Measurements from ENCODE around the gene SDK2.

Gene SDK2

GRCh38 chr17:73435412-73435811 lies 208.8 kb downstream of the SDK2 start:
- Histone ChIP-seq H4K20me1 (ENCODE audit: control insufficient read depth, insufficient read depth, low read depth, low read length) (no peaks in the 10 kb centered on the region), H3F3A (ENCODE audit: control insufficient read depth, insufficient read depth) (no peaks in the 10 kb centered on the region), H3K36me3 (ENCODE audit: control insufficient read depth, low read length) (no peaks in the 10 kb centered on the region), H3K79me2 (ENCODE audit: control insufficient read depth, low read length) (no peaks in the 10 kb centered on the region), H3K27ac (ENCODE audit: low read depth, low read length) (no peak overlapping the region), H3K27me3 (ENCODE audit: control insufficient read depth, low read length) (no peaks in the 10 kb centered on the region), H3K4me2 (ENCODE audit: low read length) (no peak overlapping the region), H3K4me1 (ENCODE audit: control insufficient read depth, low read length) (no peaks in the 10 kb centered on the region), H3K9me3 (ENCODE audit: control insufficient read depth, insufficient read depth, low read length) (no peaks in the 10 kb centered on the region), H3K9me2 (replicated peaks; ENCODE audit: control insufficient read depth, low read length) (no peaks in the 10 kb centered on the region), H3K4me3 (ENCODE audit: low read length) (no peak overlapping the region)
- TF ChIP-seq, protein P1, sequence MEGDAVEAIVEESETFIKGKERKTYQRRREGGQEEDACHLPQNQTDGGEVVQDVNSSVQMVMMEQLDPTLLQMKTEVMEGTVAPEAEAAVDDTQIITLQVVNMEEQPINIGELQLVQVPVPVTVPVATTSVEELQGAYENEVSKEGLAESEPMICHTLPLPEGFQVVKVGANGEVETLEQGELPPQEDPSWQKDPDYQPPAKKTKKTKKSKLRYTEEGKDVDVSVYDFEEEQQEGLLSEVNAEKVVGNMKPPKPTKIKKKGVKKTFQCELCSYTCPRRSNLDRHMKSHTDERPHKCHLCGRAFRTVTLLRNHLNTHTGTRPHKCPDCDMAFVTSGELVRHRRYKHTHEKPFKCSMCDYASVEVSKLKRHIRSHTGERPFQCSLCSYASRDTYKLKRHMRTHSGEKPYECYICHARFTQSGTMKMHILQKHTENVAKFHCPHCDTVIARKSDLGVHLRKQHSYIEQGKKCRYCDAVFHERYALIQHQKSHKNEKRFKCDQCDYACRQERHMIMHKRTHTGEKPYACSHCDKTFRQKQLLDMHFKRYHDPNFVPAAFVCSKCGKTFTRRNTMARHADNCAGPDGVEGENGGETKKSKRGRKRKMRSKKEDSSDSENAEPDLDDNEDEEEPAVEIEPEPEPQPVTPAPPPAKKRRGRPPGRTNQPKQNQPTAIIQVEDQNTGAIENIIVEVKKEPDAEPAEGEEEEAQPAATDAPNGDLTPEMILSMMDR (IDR thresholded peaks at IDR 0.05; ENCODE audit: low read depth, low read length, poor library complexity, severe bottlenecking), result no peak
- no peak for TF ChIP-seq EZH2phosphoT487 (IDR thresholded peaks at IDR 0.05; ENCODE audit: borderline replicate concordance, low read length)

DNA sequence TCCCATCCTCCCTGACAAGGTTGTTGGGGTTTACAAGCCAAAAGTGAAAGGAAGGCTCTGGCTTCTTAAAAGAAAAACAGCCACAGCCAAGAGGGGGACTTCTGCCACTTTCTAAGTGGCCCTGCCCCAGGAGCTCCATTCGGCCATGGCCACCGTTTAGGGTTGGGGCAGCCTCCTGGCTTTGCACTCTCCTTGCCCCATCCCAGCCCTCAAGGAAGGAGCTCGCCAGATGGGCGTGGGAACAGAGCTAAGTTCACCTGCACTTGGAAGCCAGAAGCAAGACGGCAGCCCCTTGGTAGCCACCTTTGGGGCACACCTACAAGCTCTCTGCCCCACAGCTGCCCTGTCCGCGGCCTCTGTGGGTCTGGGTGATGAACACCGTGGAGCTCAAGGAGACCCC lies 210.1 kb downstream of the SDK2 start:
- Histone ChIP-seq H3K9me3 (ENCODE audit: control insufficient read depth, insufficient read depth, low read length) (no peaks in the 10 kb centered on the region), H3K27me3 (ENCODE audit: control insufficient read depth, low read length) (no peaks in the 10 kb centered on the region), H3K4me2 (ENCODE audit: low read length) (no peak overlapping the region), H3K79me2 (ENCODE audit: control insufficient read depth, low read length) (no peaks in the 10 kb centered on the region), H3K27ac (ENCODE audit: low read depth, low read length) (no peak overlapping the region), H3K9me2 (replicated peaks; ENCODE audit: control insufficient read depth, low read length) (no peaks in the 10 kb centered on the region), H4K20me1 (ENCODE audit: control insufficient read depth, insufficient read depth, low read depth, low read length) (no peaks in the 10 kb centered on the region), H3F3A (ENCODE audit: control insufficient read depth, insufficient read depth) (no peaks in the 10 kb centered on the region), H3K36me3 (ENCODE audit: control insufficient read depth, low read length) (no peaks in the 10 kb centered on the region), H3K4me1 (ENCODE audit: control insufficient read depth, low read length) (no peaks in the 10 kb centered on the region), H3K4me3 (ENCODE audit: low read length) (no peak overlapping the region)
- TF ChIP-seq EZH2phosphoT487 (IDR thresholded peaks at IDR 0.05; ENCODE audit: borderline replicate concordance, low read length), result no peak
- TF ChIP-seq, protein P1 (IDR thresholded peaks at IDR 0.05; ENCODE audit: low read depth, low read length, poor library complexity, severe bottlenecking), result no peak

- no peak overlapping the region for H3K4me2 ChIP-seq (ENCODE audit: low read length)
- no peaks in the 10 kb centered on the region for H4K20me1 ChIP-seq (ENCODE audit: control insufficient read depth, insufficient read depth, low read depth, low read length)
- H3K27ac ChIP-seq (ENCODE audit: low read depth, low read length), result no peak overlapping the region
- no peaks in the 10 kb centered on the region for H3K27me3 ChIP-seq (ENCODE audit: control insufficient read depth, low read length)
- no peaks in the 10 kb centered on the region for H3F3A ChIP-seq (ENCODE audit: control insufficient read depth, insufficient read depth)
- H3K4me3 ChIP-seq (ENCODE audit: low read length), result no peak overlapping the region
- TF ChIP-seq, protein P1 (IDR thresholded peaks at IDR 0.05; ENCODE audit: low read depth, low read length, poor library complexity, severe bottlenecking), result no peak
- TF ChIP-seq EZH2phosphoT487 (IDR thresholded peaks at IDR 0.05; ENCODE audit: borderline replicate concordance, low read length), result no peak
- H3K36me3 ChIP-seq (ENCODE audit: control insufficient read depth, low read length), result no peaks in the 10 kb centered on the region
- no peaks in the 10 kb centered on the region for H3K79me2 ChIP-seq (ENCODE audit: control insufficient read depth, low read length)
- H3K9me3 ChIP-seq (ENCODE audit: control insufficient read depth, insufficient read depth, low read length), result no peaks in the 10 kb centered on the region
- no peaks in the 10 kb centered on the region for H3K4me1 ChIP-seq (ENCODE audit: control insufficient read depth, low read length)
- no peaks in the 10 kb centered on the region for H3K9me2 ChIP-seq (replicated peaks; ENCODE audit: control insufficient read depth, low read length)
These were observed 210.7 kb downstream of the SDK2 start for GRCh38 chr17:73433501-73433900.

Measured in DOHH2 (cell line).